ENCODE measurements around the gene ABCA3. TPM values are rescaled to one million over a fixed set of nuclear protein-coding genes. Genes with fewer than 3 reads are reported as not detected.

ABCA3 gene
- total RNA-seq, 1 experiment from 2014 or later = 58.4 TPM

- CTCF ChIA-PET = no interaction called here
- Histone ChIP-seq H3K27ac (ENCODE audit: low read length) (no peak overlapping the region), H3K27me3 (ENCODE audit: control insufficient read depth, insufficient read depth, low read length) (no peaks in the 10 kb centered on the region), H3K36me3 (ENCODE audit: control insufficient read depth, insufficient read depth, low read length) (no peaks in the 10 kb centered on the region), H3K4me3 (ENCODE audit: low read depth in 2 of 2, low read length in 2 of 2) (no peak overlapping the region), H3K9me3 (ENCODE audit: control insufficient read depth, insufficient read depth, low read depth, low read length) (no peaks in the 10 kb centered on the region), H3K4me1 (ENCODE audit: control insufficient read depth, insufficient read depth, low read length) (peaks cover 18% of the 10 kb centered on the region)
- POLR2A ChIA-PET = no interaction called here
- intact Hi-C loops (cut with micrococcal nuclease; ENCODE audit: unreplicated experiment) = no loop called here
- TF ChIP-seq, protein P1, sequence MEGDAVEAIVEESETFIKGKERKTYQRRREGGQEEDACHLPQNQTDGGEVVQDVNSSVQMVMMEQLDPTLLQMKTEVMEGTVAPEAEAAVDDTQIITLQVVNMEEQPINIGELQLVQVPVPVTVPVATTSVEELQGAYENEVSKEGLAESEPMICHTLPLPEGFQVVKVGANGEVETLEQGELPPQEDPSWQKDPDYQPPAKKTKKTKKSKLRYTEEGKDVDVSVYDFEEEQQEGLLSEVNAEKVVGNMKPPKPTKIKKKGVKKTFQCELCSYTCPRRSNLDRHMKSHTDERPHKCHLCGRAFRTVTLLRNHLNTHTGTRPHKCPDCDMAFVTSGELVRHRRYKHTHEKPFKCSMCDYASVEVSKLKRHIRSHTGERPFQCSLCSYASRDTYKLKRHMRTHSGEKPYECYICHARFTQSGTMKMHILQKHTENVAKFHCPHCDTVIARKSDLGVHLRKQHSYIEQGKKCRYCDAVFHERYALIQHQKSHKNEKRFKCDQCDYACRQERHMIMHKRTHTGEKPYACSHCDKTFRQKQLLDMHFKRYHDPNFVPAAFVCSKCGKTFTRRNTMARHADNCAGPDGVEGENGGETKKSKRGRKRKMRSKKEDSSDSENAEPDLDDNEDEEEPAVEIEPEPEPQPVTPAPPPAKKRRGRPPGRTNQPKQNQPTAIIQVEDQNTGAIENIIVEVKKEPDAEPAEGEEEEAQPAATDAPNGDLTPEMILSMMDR (IDR thresholded peaks at IDR 0.05) = no peak
- no peak for TF ChIP-seq POLR2AphosphoS5 (IDR thresholded peaks at IDR 0.05; ENCODE audit: low read depth, low read length)
- TF ChIP-seq TCF7L2 (IDR thresholded peaks at IDR 0.05; ENCODE audit: low read depth, low read length) = no peak
- no peak for TF ChIP-seq SIN3A (IDR thresholded peaks at IDR 0.05; ENCODE audit: borderline replicate concordance, insufficient read depth, low read depth, low read length)
- DNase-seq (ENCODE audit: low read depth, low spot score) (no peak), ATAC-seq (no peak)
- in situ Hi-C loops (cut with HindIII; ENCODE audit: low pct_unique_long_range_greater_than_20kb, low sequenced_read_pairs) = no loop called here
- BruUV-seq (replicated peaks) = no TSS peak
Measured at GRCh38 chr16:2335286-2335895, 5.1 kb downstream of the ABCA3 start.

- Histone ChIP-seq H3K4me3 (ENCODE audit: low read depth in 2 of 2, low read length in 2 of 2) (no peak overlapping the region), H3K27ac (ENCODE audit: low read length) (no peak overlapping the region), H3K27me3 (ENCODE audit: control insufficient read depth, insufficient read depth, low read length) (no peaks in the 10 kb centered on the region), H3K4me1 (ENCODE audit: control insufficient read depth, insufficient read depth, low read length) (peaks cover 13% of the 10 kb centered on the region), H3K36me3 (ENCODE audit: control insufficient read depth, insufficient read depth, low read length) (no peaks in the 10 kb centered on the region), H3K9me3 (ENCODE audit: control insufficient read depth, insufficient read depth, low read depth, low read length) (no peaks in the 10 kb centered on the region)
- intact Hi-C loops (cut with micrococcal nuclease; ENCODE audit: unreplicated experiment) (no loop called here), in situ Hi-C loops (cut with HindIII; ENCODE audit: low pct_unique_long_range_greater_than_20kb, low sequenced_read_pairs) (no loop called here)
- ChIA-PET CTCF (interaction anchor here (0.7 kb wide), 1 partner anchor 119 kb away, joined by 4 read pairs; no protein-coding TSS in a partner anchor), POLR2A (no interaction called here)
- DNase-seq (ENCODE audit: low read depth, low spot score) = no peak
- BruUV-seq (replicated peaks) = no TSS peak
- peak; percentile 56; the same call in 1 of the 2 replicates for ATAC-seq
- TF ChIP-seq, protein P2, sequence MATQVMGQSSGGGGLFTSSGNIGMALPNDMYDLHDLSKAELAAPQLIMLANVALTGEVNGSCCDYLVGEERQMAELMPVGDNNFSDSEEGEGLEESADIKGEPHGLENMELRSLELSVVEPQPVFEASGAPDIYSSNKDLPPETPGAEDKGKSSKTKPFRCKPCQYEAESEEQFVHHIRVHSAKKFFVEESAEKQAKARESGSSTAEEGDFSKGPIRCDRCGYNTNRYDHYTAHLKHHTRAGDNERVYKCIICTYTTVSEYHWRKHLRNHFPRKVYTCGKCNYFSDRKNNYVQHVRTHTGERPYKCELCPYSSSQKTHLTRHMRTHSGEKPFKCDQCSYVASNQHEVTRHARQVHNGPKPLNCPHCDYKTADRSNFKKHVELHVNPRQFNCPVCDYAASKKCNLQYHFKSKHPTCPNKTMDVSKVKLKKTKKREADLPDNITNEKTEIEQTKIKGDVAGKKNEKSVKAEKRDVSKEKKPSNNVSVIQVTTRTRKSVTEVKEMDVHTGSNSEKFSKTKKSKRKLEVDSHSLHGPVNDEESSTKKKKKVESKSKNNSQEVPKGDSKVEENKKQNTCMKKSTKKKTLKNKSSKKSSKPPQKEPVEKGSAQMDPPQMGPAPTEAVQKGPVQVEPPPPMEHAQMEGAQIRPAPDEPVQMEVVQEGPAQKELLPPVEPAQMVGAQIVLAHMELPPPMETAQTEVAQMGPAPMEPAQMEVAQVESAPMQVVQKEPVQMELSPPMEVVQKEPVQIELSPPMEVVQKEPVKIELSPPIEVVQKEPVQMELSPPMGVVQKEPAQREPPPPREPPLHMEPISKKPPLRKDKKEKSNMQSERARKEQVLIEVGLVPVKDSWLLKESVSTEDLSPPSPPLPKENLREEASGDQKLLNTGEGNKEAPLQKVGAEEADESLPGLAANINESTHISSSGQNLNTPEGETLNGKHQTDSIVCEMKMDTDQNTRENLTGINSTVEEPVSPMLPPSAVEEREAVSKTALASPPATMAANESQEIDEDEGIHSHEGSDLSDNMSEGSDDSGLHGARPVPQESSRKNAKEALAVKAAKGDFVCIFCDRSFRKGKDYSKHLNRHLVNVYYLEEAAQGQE (IDR thresholded peaks at IDR 0.05; ENCODE audit: insufficient read depth in 1 of 2, low read depth in 2 of 2, low read length in 1 of 2) = no peak
- TF ChIP-seq, protein P1 (IDR thresholded peaks at IDR 0.05) = no peak
- no peak for TF ChIP-seq TCF7L2 (IDR thresholded peaks at IDR 0.05; ENCODE audit: low read depth, low read length)
- TF ChIP-seq POLR2AphosphoS5 (IDR thresholded peaks at IDR 0.05; ENCODE audit: low read depth, low read length) = no peak
- no peak for TF ChIP-seq SIN3A (IDR thresholded peaks at IDR 0.05; ENCODE audit: borderline replicate concordance, insufficient read depth, low read depth, low read length)
Measured at GRCh38 chr16:2333772-2334379, 6.7 kb downstream of the ABCA3 start.
